Endodermal cell (in vitro differentiated cells): ENCODE measurements around the gene PDE6B. TPM values are rescaled to one million over a fixed set of nuclear protein-coding genes. Genes with fewer than 3 reads are reported as not detected.

Experiments
- DNase-seq: peaks from one replicate; pipeline ENCODE4 v3.0.0-alpha.2; 2017
- H3K27ac ChIP-seq: 2 replicates; pipeline ENCODE4 v1.5.1; 2013; ENCODE audit warnings: mild to moderate bottlenecking, low read depth, low read length, moderate library complexity
- H3K27me3 ChIP-seq: 2 replicates; pipeline ENCODE4 v1.6.1; 2013; ENCODE audit warnings: mild to moderate bottlenecking, low read length, moderate library complexity; ENCODE audit not compliant: insufficient read depth, control insufficient read depth, poor library complexity, severe bottlenecking
- H3K36me3 ChIP-seq: 2 replicates; pipeline ENCODE4 v1.7.0; 2013; ENCODE audit warnings: mild to moderate bottlenecking, low read length, moderate library complexity; ENCODE audit not compliant: control insufficient read depth, insufficient read depth
- H3K4me1 ChIP-seq: one replicate; pipeline ENCODE4 v1.7.0; 2013; ENCODE audit warnings: low read length; ENCODE audit not compliant: control insufficient read depth, insufficient read depth
- H3K4me3 ChIP-seq: 2 replicates; pipeline ENCODE4 v1.5.1; 2013; ENCODE audit warnings: mild to moderate bottlenecking, low read length, moderate library complexity
- H3K9ac ChIP-seq: 2 replicates; pipeline ENCODE4 v1.6.1; 2013; ENCODE audit warnings: mild to moderate bottlenecking, low read length, moderate library complexity; ENCODE audit not compliant: poor library complexity, severe bottlenecking; ENCODE audit errors: extremely low read depth
- H3K9me3 ChIP-seq: 2 replicates; pipeline ENCODE4 v1.6.1; 2013; ENCODE audit warnings: mild to moderate bottlenecking, low read length, moderate library complexity; ENCODE audit not compliant: control insufficient read depth
- H3K27ac Mint-ChIP-seq: 2 replicates; pipeline ENCODE4 v1.8.0; 2020; ENCODE audit warnings: mixed read lengths
- H3K27me3 Mint-ChIP-seq: 2 replicates; pipeline ENCODE4 v1.8.0; 2021; ENCODE audit warnings: mild to moderate bottlenecking, mixed read lengths; ENCODE audit not compliant: insufficient read depth
- H3K36me3 Mint-ChIP-seq: 2 replicates; pipeline ENCODE4 v1.8.0; 2020; ENCODE audit warnings: low read depth, mixed read lengths
- H3K4me1 Mint-ChIP-seq: 2 replicates; pipeline ENCODE4 v1.8.0; 2020; ENCODE audit warnings: mixed read lengths
- H3K4me3 Mint-ChIP-seq: 2 replicates; pipeline ENCODE4 v1.8.0; 2020; ENCODE audit warnings: mild to moderate bottlenecking, moderate library complexity, mixed read lengths
- H3K9me3 Mint-ChIP-seq: 2 replicates; pipeline ENCODE4 v1.8.0; 2020; ENCODE audit warnings: mild to moderate bottlenecking, mixed read lengths
- WGBS, 2 experiments: methylation state at CpG; one replicate each; pipeline versions ENCODE4 v1.1.5 to v1.1.7; 2013; ENCODE audit warnings: missing lambda C conversion rate in 2 of 2, mixed read lengths in 1 of 2; ENCODE audit not compliant: insufficient coverage in 1 of 2, insufficient read length in 1 of 2; 5-methylcytosine and 5-hydroxymethylcytosine counted together
- total RNA-seq, 2 donors: library from RNA; stranded (reverse); fragmentation: NEBNext Ultra II Directional in 1 of 2; extraction: Animal tissue kit (Norgen Biotek cat#: 25700) in 1 of 2; gene quantifications; 2 replicates in 1 of 2; 3 replicates in 1 of 2; pipeline ENCODE4 v1.2.1, GENCODE V29; 2021
- TF ChIP-seq, protein P1 (sequence below): fragments of 200-600 bp; sonication (generic); conservative IDR thresholded peaks from 2 replicates; pipeline ENCODE4 v1.5.0; 2021; ENCODE audit warnings: antibody characterized with exemption, mild to moderate bottlenecking

The PDE6B gene
- total RNA-seq, 2 donors from 2014 or later: 12.4 to 14.6 TPM

DNA sequence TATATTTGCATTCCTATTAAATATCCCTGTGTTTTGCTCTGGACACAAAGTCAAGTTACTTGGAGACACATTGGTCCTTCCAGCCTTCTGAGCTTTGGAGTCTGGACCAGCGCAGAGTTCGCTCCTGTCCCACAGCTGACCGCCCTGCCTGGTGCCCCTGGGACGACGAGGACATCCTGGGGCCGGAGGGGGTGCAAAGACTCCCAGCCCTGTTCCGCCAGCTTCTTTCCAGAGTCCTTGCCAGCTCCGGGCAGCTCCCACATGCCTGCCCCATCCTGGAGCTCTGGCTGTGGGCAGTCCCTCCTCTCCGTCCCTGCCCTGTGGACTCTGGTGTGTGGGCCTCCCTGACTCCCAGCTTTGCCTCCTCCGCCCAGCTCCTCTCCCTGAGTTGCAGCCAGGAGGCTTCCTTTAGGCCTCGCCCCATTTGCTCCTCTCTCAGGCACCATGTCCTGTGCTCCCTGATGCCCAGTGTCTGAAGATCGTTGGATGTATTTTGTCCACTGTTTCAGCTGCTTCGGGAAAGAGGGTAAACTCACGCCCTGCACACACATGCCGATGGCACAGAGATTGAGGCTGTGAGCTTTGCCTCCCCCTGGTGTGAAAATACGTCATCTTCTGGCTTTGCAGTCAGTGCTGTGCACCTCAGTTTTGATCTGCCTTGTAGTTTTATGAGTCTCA is 75.4 kb downstream of the PDE6B start:
- no peaks in the 10 kb centered on the region for H3K4me1 Mint-ChIP-seq
- H3K27me3 ChIP-seq: peaks cover 6% of the 10 kb centered on the region
- no peak overlapping the region for H3K9ac ChIP-seq
- 90% methylated on average over 12 to 16 of the region's 16 CpGs for WGBS, 2 experiments
- no peak overlapping the region for H3K4me3 ChIP-seq
- H3K27ac ChIP-seq: no peak overlapping the region
- H3K9me3 ChIP-seq: no peaks in the 10 kb centered on the region
- no peaks in the 10 kb centered on the region for H3K4me1 ChIP-seq
- peaks cover 24% of the 10 kb centered on the region for H3K27me3 Mint-ChIP-seq
- TF ChIP-seq, protein P1, sequence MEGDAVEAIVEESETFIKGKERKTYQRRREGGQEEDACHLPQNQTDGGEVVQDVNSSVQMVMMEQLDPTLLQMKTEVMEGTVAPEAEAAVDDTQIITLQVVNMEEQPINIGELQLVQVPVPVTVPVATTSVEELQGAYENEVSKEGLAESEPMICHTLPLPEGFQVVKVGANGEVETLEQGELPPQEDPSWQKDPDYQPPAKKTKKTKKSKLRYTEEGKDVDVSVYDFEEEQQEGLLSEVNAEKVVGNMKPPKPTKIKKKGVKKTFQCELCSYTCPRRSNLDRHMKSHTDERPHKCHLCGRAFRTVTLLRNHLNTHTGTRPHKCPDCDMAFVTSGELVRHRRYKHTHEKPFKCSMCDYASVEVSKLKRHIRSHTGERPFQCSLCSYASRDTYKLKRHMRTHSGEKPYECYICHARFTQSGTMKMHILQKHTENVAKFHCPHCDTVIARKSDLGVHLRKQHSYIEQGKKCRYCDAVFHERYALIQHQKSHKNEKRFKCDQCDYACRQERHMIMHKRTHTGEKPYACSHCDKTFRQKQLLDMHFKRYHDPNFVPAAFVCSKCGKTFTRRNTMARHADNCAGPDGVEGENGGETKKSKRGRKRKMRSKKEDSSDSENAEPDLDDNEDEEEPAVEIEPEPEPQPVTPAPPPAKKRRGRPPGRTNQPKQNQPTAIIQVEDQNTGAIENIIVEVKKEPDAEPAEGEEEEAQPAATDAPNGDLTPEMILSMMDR: peak; percentile 40
- no peaks in the 10 kb centered on the region for H3K9me3 Mint-ChIP-seq
- DNase-seq: no peak
- H3K27ac Mint-ChIP-seq: no peak overlapping the region
- H3K36me3 Mint-ChIP-seq: no peaks in the 10 kb centered on the region
- H3K36me3 ChIP-seq: no peaks in the 10 kb centered on the region
- no peak overlapping the region for H3K4me3 Mint-ChIP-seq

DNA sequence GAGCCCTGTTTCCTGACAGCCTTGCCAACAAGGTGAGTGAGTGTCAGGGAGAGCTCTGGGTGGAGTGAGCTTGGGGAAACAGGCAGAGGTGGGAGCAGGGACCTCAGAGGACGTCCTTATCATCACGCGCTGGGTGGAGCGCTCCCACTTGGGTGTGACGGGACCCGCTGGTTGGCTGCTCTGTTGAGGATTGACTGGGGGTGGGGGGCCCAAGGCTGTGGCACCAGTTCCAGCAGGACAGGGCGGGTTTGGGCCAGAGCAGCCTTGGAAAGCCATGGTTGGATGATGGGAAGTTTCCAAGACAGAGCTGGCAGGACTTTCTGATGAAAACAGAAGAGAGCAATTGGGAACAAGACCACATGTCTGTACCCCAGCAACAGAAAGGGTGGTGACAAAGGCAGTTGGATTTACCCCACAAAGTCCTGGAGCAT is 77.3 kb downstream of the PDE6B start:
- H3K4me3 Mint-ChIP-seq: no peak overlapping the region
- Histone ChIP-seq H3K9me3 (no peaks in the 10 kb centered on the region), H3K9ac (no peak overlapping the region), H3K4me3 (no peak overlapping the region), H3K4me1 (no peaks in the 10 kb centered on the region), H3K36me3 (no peaks in the 10 kb centered on the region), H3K27ac (no peak overlapping the region), H3K27me3 (peaks cover 6% of the 10 kb centered on the region)
- H3K27me3 Mint-ChIP-seq: peaks cover 24% of the 10 kb centered on the region
- WGBS, 2 experiments: 96 to 97% methylated on average over 5 to 7 of the region's 7 CpGs
- H3K9me3 Mint-ChIP-seq: no peaks in the 10 kb centered on the region
- DNase-seq: no peak
- no peaks in the 10 kb centered on the region for H3K4me1 Mint-ChIP-seq
- H3K36me3 Mint-ChIP-seq: no peaks in the 10 kb centered on the region
- TF ChIP-seq, protein P1: no peak
- H3K27ac Mint-ChIP-seq: no peak overlapping the region

DNA sequence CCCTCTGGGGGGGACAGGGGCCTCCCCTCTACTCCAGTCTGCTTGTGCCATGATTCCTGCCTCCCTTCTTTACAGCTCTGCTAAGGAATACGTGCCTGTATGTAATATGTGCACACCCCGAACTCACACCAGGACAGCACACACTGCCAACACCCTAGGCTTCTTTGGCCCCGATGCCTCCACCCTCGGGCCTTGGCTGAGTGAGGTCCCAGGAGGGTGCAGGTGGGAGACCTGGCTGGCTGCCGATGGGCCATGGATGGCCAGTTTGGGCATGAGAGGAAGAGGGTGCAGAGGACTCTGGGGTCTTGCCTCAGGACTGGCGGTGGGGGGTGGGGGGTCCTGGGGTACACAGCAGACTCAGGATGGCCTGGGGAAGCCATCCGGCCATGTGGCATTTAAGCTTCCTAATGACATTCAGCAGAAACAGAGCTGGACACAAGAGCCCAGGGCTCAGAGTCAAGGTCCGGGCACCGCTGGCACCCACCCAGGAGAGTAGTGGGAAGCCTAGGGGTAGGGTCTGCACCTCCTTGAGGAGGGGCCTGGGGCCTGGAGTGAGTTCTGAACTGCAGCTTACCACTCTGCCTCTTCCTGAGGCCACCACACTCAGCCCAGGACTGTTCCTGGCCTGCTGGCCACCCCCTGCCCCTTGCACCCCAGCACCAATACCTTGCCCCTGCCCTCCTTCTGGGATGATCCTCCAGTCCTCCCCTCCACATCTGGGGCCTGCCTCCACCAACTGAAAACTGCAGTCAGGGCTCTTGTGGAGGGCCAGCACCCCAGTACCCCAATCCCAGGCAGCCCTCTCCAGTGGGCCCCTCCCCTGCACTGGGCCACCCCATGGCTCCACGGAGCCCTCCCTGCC is 78.2 kb downstream of the PDE6B start:
- Mint-ChIP-seq H3K9me3 (peaks cover under 1% of the 10 kb centered on the region), H3K4me1 (no peaks in the 10 kb centered on the region), H3K27me3 (peaks cover 24% of the 10 kb centered on the region), H3K27ac (no peak overlapping the region), H3K4me3 (no peak overlapping the region), H3K36me3 (peaks cover 1% of the 10 kb centered on the region)
- no peak overlapping the region for H3K4me3 ChIP-seq
- peaks cover 6% of the 10 kb centered on the region for H3K36me3 ChIP-seq
- WGBS, 2 experiments: 91 to 92% methylated on average over 6 to 10 of the region's 10 CpGs
- H3K27ac ChIP-seq: no peak overlapping the region
- H3K9ac ChIP-seq: no peak overlapping the region
- H3K4me1 ChIP-seq: no peaks in the 10 kb centered on the region
- TF ChIP-seq, protein P1: no peak
- peaks cover 6% of the 10 kb centered on the region for H3K27me3 ChIP-seq
- H3K9me3 ChIP-seq: no peaks in the 10 kb centered on the region
- DNase-seq: no peak
